ENCODE measurements around the gene RNU2-63P.
A peak's percentile ranks its signal among the peaks of the same experiment; 100 is the strongest.

Gene RNU2-63P

GRCh38 chr2:88016086-88016959 is at the start of gene RNU2-63P:
Gene RNU2-63P, minus strand, starts transcription at chr2:88016547.
- DNase-seq (ENCODE audit: low read depth) = peak; percentile 88
- TF ChIP-seq CTCF (IDR thresholded peaks at IDR 0.05; ENCODE audit: low read depth, low read length, missing control alignments) = no peak
- peak within 1 kb of the TSS; percentile 87 for H3K4me3 ChIP-seq (ENCODE audit: low read depth, low read length)

- DNase-seq (ENCODE audit: low read depth) = no peak
- no peak for TF ChIP-seq CTCF (IDR thresholded peaks at IDR 0.05; ENCODE audit: low read depth, low read length, missing control alignments)
- H3K4me3 ChIP-seq (ENCODE audit: low read depth, low read length) = no peak overlapping the region
Measured at GRCh38 chr2:88061295-88061694, 44.9 kb upstream of the RNU2-63P start.

GRCh38 chr2:88060907-88061275 is 44.5 kb upstream of the RNU2-63P start:
- TF ChIP-seq CTCF (IDR thresholded peaks at IDR 0.05; ENCODE audit: low read depth, low read length, missing control alignments) = no peak
- DNase-seq (ENCODE audit: low read depth) = no peak

GRCh38 chr2:88059979-88060906 is 43.9 kb upstream of the RNU2-63P start:
- no peak overlapping the region for H3K4me3 ChIP-seq (ENCODE audit: low read depth, low read length)
- no peak for DNase-seq (ENCODE audit: low read depth)
- peak; percentile 77 for TF ChIP-seq CTCF (IDR thresholded peaks at IDR 0.05; ENCODE audit: low read depth, low read length, missing control alignments)

More at GRCh38 chr2:88060907-88061275, 44.5 kb upstream of the RNU2-63P start:
- H3K4me3 ChIP-seq (ENCODE audit: low read depth, low read length) = no peak overlapping the region

GRCh38 chr2:88058191-88058590 is 41.8 kb upstream of the RNU2-63P start:
- DNase-seq (ENCODE audit: low read depth) = no peak
- no peak overlapping the region for H3K4me3 ChIP-seq (ENCODE audit: low read depth, low read length)
- TF ChIP-seq CTCF (IDR thresholded peaks at IDR 0.05; ENCODE audit: low read depth, low read length, missing control alignments) = no peak

GRCh38 chr2:88057437-88057844 is 41.1 kb upstream of the RNU2-63P start:
- no peak for TF ChIP-seq CTCF (IDR thresholded peaks at IDR 0.05; ENCODE audit: low read depth, low read length, missing control alignments)
- DNase-seq (ENCODE audit: low read depth) = no peak
- H3K4me3 ChIP-seq (ENCODE audit: low read depth, low read length) = no peak overlapping the region
